CD4-positive, alpha-beta T cell treated with Interleukin-21 for 1 hour (primary cell): ENCODE results near the gene FHOD3.
"Not testable (repeated sequence)": the region's sequence is repeated elsewhere in the genome, so short reads cannot be mapped to it uniquely, and the experiment has no call there.

Source experiments
- DNase-seq: peaks from one replicate; pipeline ENCODE4 v3.0.0-alpha.2; 2020

The FHOD3 gene

DNA sequence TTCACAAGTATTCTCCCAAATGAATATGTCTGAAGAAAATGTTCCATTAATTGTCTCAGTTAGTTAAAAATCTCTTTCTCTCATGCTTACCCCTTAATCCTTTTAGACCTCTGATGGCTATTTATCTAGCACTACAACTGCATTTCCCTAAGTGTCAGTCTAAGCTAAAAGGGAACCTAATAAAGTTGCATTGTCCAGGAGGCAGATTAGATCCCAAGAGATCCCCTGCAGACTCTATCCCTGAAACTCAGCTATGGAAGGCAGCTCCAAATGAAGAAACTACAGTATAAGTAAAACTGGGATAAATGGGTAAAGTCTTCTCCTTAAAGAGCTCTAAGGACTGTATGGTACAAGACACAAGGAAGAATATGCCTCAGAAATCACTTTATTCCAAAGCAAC is 518.6 kb downstream of the FHOD3 start:
- not testable (repeated sequence) for DNase-seq

DNA sequence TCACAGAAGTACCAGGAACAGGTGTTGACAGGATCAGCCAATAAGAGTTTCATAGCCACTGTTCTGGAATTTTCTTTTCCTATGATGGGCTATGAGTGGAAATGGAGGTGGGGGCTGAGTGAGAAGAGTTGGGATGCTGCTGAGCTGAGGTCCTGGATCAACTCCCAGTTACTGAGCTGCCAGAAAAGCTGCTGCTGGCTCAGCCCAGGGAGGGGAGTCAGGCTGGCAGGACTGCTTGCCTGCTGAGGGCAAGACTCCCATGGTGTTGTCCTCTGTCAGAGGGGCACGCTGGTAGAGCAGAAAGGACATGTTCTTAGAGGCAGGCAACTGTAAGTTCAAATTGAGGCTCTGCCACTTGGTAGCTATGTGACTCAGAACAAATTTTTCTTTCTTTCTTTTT is 519.5 kb downstream of the FHOD3 start:
- no peak for DNase-seq

DNA sequence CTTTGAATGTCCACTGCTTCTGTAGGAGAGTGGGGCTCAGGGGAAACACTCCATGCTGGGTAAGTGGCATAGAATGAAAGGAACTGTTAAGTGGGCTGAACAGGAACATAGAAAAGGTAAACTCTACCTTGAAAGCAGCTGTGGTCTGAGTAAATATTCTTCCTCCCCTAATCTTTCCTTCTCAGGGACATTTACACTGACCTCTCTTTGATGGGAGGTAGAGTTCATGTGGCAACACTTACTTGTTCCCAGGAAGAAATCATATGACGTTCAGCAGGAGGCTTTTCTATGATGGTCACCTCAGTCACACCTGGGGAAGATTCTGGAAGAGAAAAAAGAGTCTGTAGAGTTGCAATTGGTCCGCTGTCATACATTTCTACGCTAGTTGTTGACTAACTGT is 521.1 kb downstream of the FHOD3 start:
- no peak for DNase-seq

DNA sequence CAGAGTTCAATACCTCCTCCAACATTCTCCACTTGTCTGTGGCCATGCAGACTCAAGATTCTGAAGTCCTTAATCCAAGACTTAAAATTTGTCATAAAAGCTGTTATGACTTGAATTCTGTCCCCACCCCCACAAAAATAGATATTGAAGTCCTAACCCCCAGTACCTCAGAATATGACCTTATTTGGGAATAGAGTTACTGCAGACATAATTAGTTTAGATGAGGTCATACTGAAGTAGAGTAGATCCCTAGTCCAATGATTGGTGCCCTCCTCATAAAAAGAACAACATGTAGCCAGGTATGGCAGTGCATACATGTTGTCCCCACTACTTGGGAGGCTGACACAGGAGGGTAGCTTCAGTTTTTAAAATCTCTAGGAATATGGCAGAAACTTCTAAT is 522.1 kb downstream of the FHOD3 start:
- no peak for DNase-seq

DNA sequence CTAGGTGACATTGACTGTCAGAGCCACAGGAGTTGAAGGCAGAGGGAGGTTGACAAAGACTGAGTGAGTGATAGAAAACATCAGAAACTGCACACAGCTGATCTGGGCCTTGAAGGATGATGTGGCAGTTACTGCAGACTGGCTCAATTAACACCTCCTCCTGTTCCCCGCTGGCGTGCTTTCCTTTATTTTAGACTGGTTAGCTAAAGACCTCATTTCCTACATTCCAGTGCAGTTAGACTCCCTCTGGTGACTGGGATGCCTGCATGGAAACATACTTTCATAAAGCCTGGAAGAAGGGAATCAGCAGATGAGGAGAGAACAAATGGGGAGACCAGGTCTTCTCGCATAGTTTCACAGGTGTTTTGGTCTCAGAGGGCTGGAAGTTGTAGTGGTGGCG is 524.2 kb downstream of the FHOD3 start:
- no peak for DNase-seq

DNA sequence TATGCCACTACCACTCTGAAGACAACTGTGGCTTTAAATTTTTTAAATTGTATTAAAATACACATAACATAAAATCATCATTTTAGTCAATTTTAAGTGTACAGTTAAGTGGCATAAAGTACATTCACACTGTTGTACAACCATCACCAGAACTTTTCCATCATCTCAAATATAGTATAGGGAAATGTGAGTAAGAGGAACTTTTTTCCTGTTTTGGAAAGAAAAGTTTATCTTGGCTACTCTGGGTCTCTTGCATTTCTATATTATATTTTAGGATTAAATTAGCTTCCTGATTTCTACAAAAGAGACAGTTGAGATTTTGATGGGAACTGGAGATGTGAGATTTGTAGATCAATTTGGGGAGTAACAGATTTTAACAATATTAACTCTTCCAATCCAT is 528.0 kb downstream of the FHOD3 start:
- DNase-seq: no peak

DNA sequence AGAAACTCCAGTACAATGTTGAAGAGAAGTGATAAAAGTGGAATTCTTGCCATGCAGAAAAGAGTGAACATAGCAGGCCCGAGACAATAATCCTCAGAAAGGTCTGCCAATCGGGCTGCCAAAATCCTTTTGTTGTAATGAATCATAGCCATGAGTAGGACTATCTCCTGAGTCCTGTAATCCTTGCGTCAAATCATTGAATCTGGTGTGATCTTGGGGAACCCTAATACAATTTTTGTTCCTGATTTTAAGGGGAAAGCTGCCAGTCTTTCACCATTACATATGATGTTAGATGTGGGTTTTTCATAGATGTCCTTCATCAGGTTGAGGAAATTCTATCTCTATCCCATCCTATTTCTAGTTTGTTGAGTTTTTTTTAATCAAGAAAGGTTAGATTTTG is 529.0 kb downstream of the FHOD3 start:
- DNase-seq: no peak

DNA sequence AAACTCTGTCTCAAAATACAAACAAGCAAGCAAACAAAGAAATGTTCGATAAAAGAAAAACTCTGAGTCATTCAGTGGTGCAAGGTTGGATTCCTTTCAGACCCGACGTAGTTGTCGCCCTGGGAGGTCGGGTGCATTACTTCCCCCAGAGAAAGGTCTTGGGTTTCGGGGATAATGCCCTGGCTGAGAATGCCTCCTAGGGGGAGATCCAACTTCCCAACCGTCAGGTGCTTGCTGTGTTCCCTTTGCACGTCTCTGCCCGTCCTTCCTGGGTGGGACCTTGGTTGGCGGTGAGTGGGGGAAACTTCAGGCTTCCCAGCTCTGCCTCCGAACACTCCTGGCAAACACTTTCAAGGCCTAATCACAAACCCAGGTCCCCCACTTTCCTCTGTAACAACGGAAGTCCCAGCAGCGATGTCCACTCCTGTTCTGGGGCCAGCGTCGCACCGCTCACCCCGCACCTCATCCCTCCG is 530.7 kb downstream of the FHOD3 start:
- peak; percentile 16 for DNase-seq

DNA sequence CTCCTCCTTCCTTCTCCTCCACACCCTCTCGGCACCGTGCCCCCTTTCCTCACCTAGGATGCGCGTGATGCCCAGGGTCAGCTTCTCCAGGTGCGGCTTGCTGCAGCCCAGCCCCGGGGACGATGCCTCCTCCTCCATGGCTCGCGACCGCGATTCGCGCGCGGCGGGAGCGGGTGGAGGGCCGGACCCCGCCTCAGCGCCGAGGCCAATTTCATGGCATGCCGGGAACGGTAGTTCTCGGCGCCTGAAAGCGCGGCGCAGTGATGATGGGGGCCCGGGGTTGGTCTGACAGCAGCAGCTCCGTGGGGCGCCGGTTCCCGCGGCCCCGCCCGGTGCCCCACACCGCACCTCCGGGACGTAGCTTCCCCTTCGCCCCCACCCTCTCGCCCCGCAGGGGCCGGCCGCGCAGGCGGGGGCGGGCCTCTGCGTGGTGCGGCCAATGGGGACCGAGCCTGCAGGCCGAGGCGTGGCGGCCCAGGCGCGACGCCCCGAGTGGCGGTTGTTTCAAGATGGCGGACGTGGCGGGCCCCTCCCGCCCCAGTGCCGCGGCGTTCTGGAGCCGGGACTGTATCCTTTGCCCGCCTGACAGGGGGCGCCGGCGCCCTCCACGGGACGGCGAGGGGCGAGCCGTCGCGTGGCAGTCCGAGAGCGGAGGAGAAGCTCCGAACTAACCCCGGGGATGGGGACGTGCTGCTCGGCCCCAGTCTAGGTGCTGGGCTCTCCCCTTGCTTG is 531.3 kb downstream of the FHOD3 start, which contains the start of the genes KIAA1328 and TPGS2:
Gene KIAA1328, plus strand, starts transcription at position 498 of the 732 bp plus-strand sequence. Its CDS starts 12 bp downstream, at position 510.
Gene TPGS2, minus strand, starts transcription at position 373 of the 732 bp plus-strand sequence. Its CDS starts 235 bp downstream, at position 138.
- DNase-seq: peak; percentile 91
